ENCODE data around the gene TBC1D22A.
"Not testable (repeated sequence)": the region's sequence is repeated elsewhere in the genome, so short reads cannot be mapped to it uniquely, and the experiment has no call there.

TBC1D22A gene

GRCh38 chr22:47044722-47045535 is 282.5 kb downstream of the TBC1D22A start:
- no peak for DNase-seq (ENCODE audit: low read depth, low spot score)

GRCh38 chr22:47045691-47046410 is 283.4 kb downstream of the TBC1D22A start:
- DNase-seq (ENCODE audit: low read depth, low spot score) = no peak

GRCh38 chr22:47046411-47047065 is 284.1 kb downstream of the TBC1D22A start:
- DNase-seq (ENCODE audit: low read depth, low spot score) = no peak

- DNase-seq (ENCODE audit: low read depth, low spot score) = no peak
Observed at GRCh38 chr22:47047321-47048122, 285.1 kb downstream of the TBC1D22A start.

GRCh38 chr22:47048123-47049077 is 285.9 kb downstream of the TBC1D22A start:
- no peak for DNase-seq (ENCODE audit: low read depth, low spot score)

GRCh38 chr22:47049078-47049624 is 286.7 kb downstream of the TBC1D22A start:
- no peak for DNase-seq (ENCODE audit: low read depth, low spot score)

- DNase-seq (ENCODE audit: low read depth, low spot score) = not testable (repeated sequence)
Observed at GRCh38 chr22:47049736-47050400, 287.4 kb downstream of the TBC1D22A start.

- no peak for DNase-seq (ENCODE audit: low read depth, low spot score)
Observed at GRCh38 chr22:47050401-47051051, 288.1 kb downstream of the TBC1D22A start.

- DNase-seq (ENCODE audit: low read depth, low spot score) = no peak
Observed at GRCh38 chr22:47051441-47052071, 289.1 kb downstream of the TBC1D22A start.

- DNase-seq (ENCODE audit: low read depth, low spot score) = no peak
Observed at GRCh38 chr22:47052236-47053012, 290.0 kb downstream of the TBC1D22A start.

GRCh38 chr22:47053013-47053725 is 290.7 kb downstream of the TBC1D22A start:
- no peak for DNase-seq (ENCODE audit: low read depth, low spot score)

- no peak for DNase-seq (ENCODE audit: low read depth, low spot score)
Observed at GRCh38 chr22:47053726-47054141, 291.3 kb downstream of the TBC1D22A start.

- DNase-seq (ENCODE audit: low read depth, low spot score) = no peak
Observed at GRCh38 chr22:47054231-47055072, 292.0 kb downstream of the TBC1D22A start.

GRCh38 chr22:47055073-47055355 is 292.6 kb downstream of the TBC1D22A start:
- DNase-seq (ENCODE audit: low read depth, low spot score) = no peak

GRCh38 chr22:47055461-47055860 is 293.0 kb downstream of the TBC1D22A start:
- no peak for DNase-seq (ENCODE audit: low read depth, low spot score)

GRCh38 chr22:47055921-47056320 is 293.5 kb downstream of the TBC1D22A start:
- no peak for DNase-seq (ENCODE audit: low read depth, low spot score)
